B cell (primary cell): ENCODE data around the gene SEPSECS. TPM values are rescaled to one million over a fixed set of nuclear protein-coding genes. Genes with fewer than 3 reads are reported as not detected.

Experiments
- ATAC-seq: fragments of 200-7000 bp; cut with Tn5 transposase; one replicate; pipeline ENCODE4 v1.10.0; 2021; ENCODE audit warnings: low read depth, mild to moderate bottlenecking, moderate number of reproducible peaks, moderate library complexity
- CTCF ChIA-PET: fragments of 350-600 bp; sonication (Branson Sonifier 250); formaldehyde crosslinking; loops from one replicate; lab custom pipeline; 2021; ENCODE audit warnings: antibody characterized with exemption, inconsistent platforms; lab: Charles Lee
- POLR2A ChIA-PET: fragments of 350-600 bp; sonication (Branson Sonifier 250); formaldehyde crosslinking; loops from one replicate; lab custom pipeline; 2021; ENCODE audit warnings: antibody characterized with exemption; lab: Charles Lee
- DNase-seq: peaks from one replicate; pipeline ENCODE4 v3.0.0; 2013
- H2AFZ ChIP-seq: 2 replicates; pipeline ENCODE4 v1.6.1; 2012; ENCODE audit warnings: mild to moderate bottlenecking, low read depth, low read length; ENCODE audit not compliant: insufficient read depth, poor library complexity, severe bottlenecking
- H3K27ac ChIP-seq, 2 donors: 1 replicate in 1 of 2; 2 replicates in 1 of 2; pipeline ENCODE4 v1.5.1; 2012 to 2013; ENCODE audit warnings: low read length in 2 of 2, mild to moderate bottlenecking in 2 of 2, moderate library complexity in 1 of 2
- H3K27me3 ChIP-seq, 4 experiments: fragments of 200-600 bp in 1 of 4; sonication (generic) in 1 of 4; replicated peaks in 1 of 4; 1 replicate in 2 of 4; 2 replicates in 2 of 4; pipeline versions ENCODE4 v1.6.1 to v1.7.0; 2013 to 2016; ENCODE audit warnings: low read length in 3 of 4, mild to moderate bottlenecking in 2 of 4, mixed read lengths in 1 of 4, moderate library complexity in 1 of 4; ENCODE audit not compliant: insufficient read depth in 4 of 4, control insufficient read depth in 3 of 4; ENCODE audit errors: control extremely low read depth in 1 of 4
- H3K36me3 ChIP-seq, 2 experiments: replicated peaks in 1 of 2; 1 replicate in 1 of 2; 2 replicates in 1 of 2; pipeline versions ENCODE4 v1.6.1 to v1.7.1; 2013; ENCODE audit warnings: low read length in 1 of 2; ENCODE audit not compliant: insufficient read depth in 2 of 2, control insufficient read depth in 1 of 2; ENCODE audit errors: control extremely low read depth in 1 of 2, extremely low read depth in 1 of 2
- H3K4me1 ChIP-seq, 2 donors: fragments of 200-600 bp in 1 of 2; sonication (generic) in 1 of 2; 1 replicate in 1 of 2; 2 replicates in 1 of 2; pipeline versions ENCODE4 v1.5.1 to v1.6.1; 2013 to 2017; ENCODE audit warnings: low read length in 2 of 2; ENCODE audit not compliant: control insufficient read depth in 2 of 2, insufficient read depth in 2 of 2
- H3K4me2 ChIP-seq: replicated peaks from 2 replicates; pipeline ENCODE3; 2012; ENCODE audit warnings: mild to moderate bottlenecking, low read depth, low read length; ENCODE audit not compliant: poor library complexity, severe bottlenecking
- H3K4me3 ChIP-seq, 5 experiments: fragments of 200-600 bp in 1 of 5; sonication (generic) in 1 of 5; 1 replicate in 3 of 5; 2 replicates in 2 of 5; pipeline versions ENCODE4 v1.5.1 to v1.7.0; 2011 to 2016; ENCODE audit warnings: low read length in 4 of 5, mild to moderate bottlenecking in 4 of 5, low read depth in 2 of 5, control low read depth in 1 of 5, moderate library complexity in 1 of 5; ENCODE audit not compliant: insufficient read depth in 1 of 5; ENCODE audit errors: control extremely low read depth in 1 of 5, extremely low read depth in 1 of 5
- H3K79me2 ChIP-seq: fragments of 200-600 bp; sonication (generic); one replicate; pipeline ENCODE4 v1.6.0; 2016; ENCODE audit warnings: low read length; ENCODE audit not compliant: control insufficient read depth, insufficient read depth
- H3K9ac ChIP-seq: fragments of 200-600 bp; sonication (generic); 2 replicates; pipeline ENCODE4 v1.6.1; 2017; ENCODE audit warnings: mild to moderate bottlenecking, low read length, moderate library complexity
- H3K9me3 ChIP-seq, 3 donors: one replicate each; pipeline versions ENCODE4 v1.6.1 to v1.7.1; 2013; ENCODE audit warnings: low read length in 2 of 3; ENCODE audit not compliant: control insufficient read depth in 2 of 3, insufficient read depth in 1 of 3; ENCODE audit errors: control extremely low read depth in 1 of 3
- H4K20me1 ChIP-seq: 2 replicates; pipeline ENCODE4 v1.6.0; 2012; ENCODE audit warnings: mild to moderate bottlenecking, low read length; ENCODE audit not compliant: insufficient read depth, control insufficient read depth, poor library complexity, severe bottlenecking
- H3K27ac Mint-ChIP-seq: one replicate; pipeline ENCODE4 v1.8.0; 2021; ENCODE audit warnings: mixed read lengths
- H3K27me3 Mint-ChIP-seq: one replicate; pipeline ENCODE4 v1.8.0; 2021; ENCODE audit warnings: mixed read lengths
- H3K4me1 Mint-ChIP-seq: one replicate; pipeline ENCODE4 v1.8.0; 2021; ENCODE audit warnings: mixed read lengths
- H3K4me3 Mint-ChIP-seq: one replicate; pipeline ENCODE4 v1.8.0; 2021; ENCODE audit warnings: mixed read lengths
- H3K9me3 Mint-ChIP-seq: one replicate; pipeline ENCODE4 v1.8.0; 2022; ENCODE audit warnings: mixed read lengths; ENCODE audit not compliant: insufficient read depth
- EZH2 ChIP-seq: IDR thresholded peaks from 2 replicates; pipeline ENCODE4 v1.6.1; 2012; ENCODE audit warnings: borderline replicate concordance, low read depth, mild to moderate bottlenecking, moderate library complexity, low read length; ENCODE audit not compliant: insufficient read depth, poor library complexity, severe bottlenecking
- WGBS: methylation state at CpG from one replicate; pipeline ENCODE4 v1.1.5; 2013; ENCODE audit warnings: missing lambda C conversion rate; ENCODE audit not compliant: insufficient coverage; 5-methylcytosine and 5-hydroxymethylcytosine counted together
- intact Hi-C: fragments of 100-400 bp; cut with micrococcal nuclease; formaldehyde crosslinking; loops from one replicate; pipeline ENCODE4 v1.10.0; 2022
- polyA plus RNA-seq: library from polyadenylated mRNA; depleted of rRNA; stranded (reverse); fragments of >200 nt; gene quantifications from 2 replicates; pipeline ENCODE4 v1.2.3, GENCODE V29; 2012
- total RNA-seq, 2 donors: library from RNA; stranded (reverse); fragments of 120-200 nt in 1 of 2; gene quantifications; 1 replicate in 1 of 2; 2 replicates in 1 of 2; pipeline versions ENCODE4 v1.2.3 to v1.2.4, GENCODE V29; 2013 to 2022
- TF ChIP-seq, protein P1 (sequence below): fragments of 200-600 bp; IDR thresholded peaks from one replicate; pipeline ENCODE4 v1.8.0; 2022; ENCODE audit warnings: antibody characterized with exemption, mild to moderate bottlenecking

The SEPSECS gene
- total and polyA plus RNA-seq, 2 donors (not counting 1 experiment from before 2014, with no cell fraction given): 6.2 to 17.0 TPM

DNA sequence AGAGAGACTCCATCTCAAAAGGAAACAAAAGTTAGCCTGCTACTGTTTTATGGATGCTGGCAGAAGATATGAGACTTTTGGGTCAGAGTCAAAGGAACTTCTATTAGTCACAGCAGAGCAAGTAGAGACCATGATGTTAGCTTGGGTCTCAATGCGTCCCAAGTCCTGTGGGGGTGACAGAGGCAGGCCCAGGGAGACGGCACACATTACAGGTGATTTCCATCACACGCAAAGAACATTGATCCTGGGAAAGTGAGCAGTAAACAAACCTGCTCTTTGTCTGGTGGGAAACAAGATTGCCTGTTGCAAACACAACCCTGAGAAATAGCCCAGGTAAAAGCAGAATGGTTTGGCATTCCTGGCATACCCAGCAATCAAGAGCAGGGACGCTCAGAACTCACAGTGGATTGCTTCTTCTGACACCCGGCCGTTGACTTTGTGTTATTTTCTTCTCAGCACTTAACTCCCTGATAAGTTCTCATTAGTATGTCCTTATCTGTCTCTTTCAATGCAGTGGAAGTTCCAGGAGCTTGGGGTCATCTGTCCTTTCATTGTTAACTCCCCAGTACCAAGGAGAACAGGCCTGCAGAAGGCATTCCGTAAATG, 78.3 kb downstream of the SEPSECS start:
- no peak overlapping the region for H3K4me3 Mint-ChIP-seq
- TF ChIP-seq EZH2: no peak
- TF ChIP-seq, protein P1, sequence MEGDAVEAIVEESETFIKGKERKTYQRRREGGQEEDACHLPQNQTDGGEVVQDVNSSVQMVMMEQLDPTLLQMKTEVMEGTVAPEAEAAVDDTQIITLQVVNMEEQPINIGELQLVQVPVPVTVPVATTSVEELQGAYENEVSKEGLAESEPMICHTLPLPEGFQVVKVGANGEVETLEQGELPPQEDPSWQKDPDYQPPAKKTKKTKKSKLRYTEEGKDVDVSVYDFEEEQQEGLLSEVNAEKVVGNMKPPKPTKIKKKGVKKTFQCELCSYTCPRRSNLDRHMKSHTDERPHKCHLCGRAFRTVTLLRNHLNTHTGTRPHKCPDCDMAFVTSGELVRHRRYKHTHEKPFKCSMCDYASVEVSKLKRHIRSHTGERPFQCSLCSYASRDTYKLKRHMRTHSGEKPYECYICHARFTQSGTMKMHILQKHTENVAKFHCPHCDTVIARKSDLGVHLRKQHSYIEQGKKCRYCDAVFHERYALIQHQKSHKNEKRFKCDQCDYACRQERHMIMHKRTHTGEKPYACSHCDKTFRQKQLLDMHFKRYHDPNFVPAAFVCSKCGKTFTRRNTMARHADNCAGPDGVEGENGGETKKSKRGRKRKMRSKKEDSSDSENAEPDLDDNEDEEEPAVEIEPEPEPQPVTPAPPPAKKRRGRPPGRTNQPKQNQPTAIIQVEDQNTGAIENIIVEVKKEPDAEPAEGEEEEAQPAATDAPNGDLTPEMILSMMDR: no peak
- no peak overlapping the region for H2AFZ ChIP-seq

GRCh38 chr4:25080571-25080970, 79.7 kb downstream of the SEPSECS start:
- CTCF ChIA-PET: interaction anchor here (0.6 kb wide), 1 partner anchor 1628 kb away, joined by 3 read pairs; no protein-coding TSS in a partner anchor
- Histone ChIP-seq H3K79me2 (no peaks in the 10 kb centered on the region), H3K4me3 (no peak overlapping the region), H3K9ac (no peak overlapping the region), H2AFZ (no peak overlapping the region), H4K20me1 (no peaks in the 10 kb centered on the region), H3K9me3 (no peaks in the 10 kb centered on the region), H3K4me2 (no peak overlapping the region), H3K27me3 (no peaks in the 10 kb centered on the region), H3K4me1 (no peaks in the 10 kb centered on the region), H3K36me3 (no peaks in the 10 kb centered on the region), H3K27ac (no peak overlapping the region)
- no peak for DNase-seq
- H3K27me3 Mint-ChIP-seq: peaks cover 48% of the 10 kb centered on the region
- H3K4me1 Mint-ChIP-seq: no peaks in the 10 kb centered on the region
- no peak overlapping the region for H3K4me3 Mint-ChIP-seq
- WGBS: no CpG with 5 or more reads among the region's 1 CpG
- no peak for TF ChIP-seq EZH2
- TF ChIP-seq, protein P1: no peak
- no peak for ATAC-seq
- no peaks in the 10 kb centered on the region for H3K9me3 Mint-ChIP-seq
- intact Hi-C loops: no loop called here
- no peak overlapping the region for H3K27ac Mint-ChIP-seq
- POLR2A ChIA-PET: no interaction called here

More for the DNA sequence above, 78.3 kb downstream of the SEPSECS start:
- H3K36me3 ChIP-seq: no peaks in the 10 kb centered on the region
- H3K27ac ChIP-seq: no peak overlapping the region
- H4K20me1 ChIP-seq: no peaks in the 10 kb centered on the region
- ChIA-PET CTCF (no interaction called here), POLR2A (no interaction called here)
- no peaks in the 10 kb centered on the region for H3K27me3 ChIP-seq
- no peaks in the 10 kb centered on the region for H3K9me3 ChIP-seq
- H3K27ac Mint-ChIP-seq: no peak overlapping the region
- H3K9me3 Mint-ChIP-seq: no peaks in the 10 kb centered on the region
- H3K79me2 ChIP-seq: no peaks in the 10 kb centered on the region
- H3K4me1 Mint-ChIP-seq: no peaks in the 10 kb centered on the region
- DNase-seq (no peak), ATAC-seq (no peak)
- no peaks in the 10 kb centered on the region for H3K4me1 ChIP-seq
- WGBS: 100% methylated on average over 4 of the region's 7 CpGs
- no peak overlapping the region for H3K4me3 ChIP-seq
- intact Hi-C loops: no loop called here
- no peak overlapping the region for H3K9ac ChIP-seq
- peaks cover 57% of the 10 kb centered on the region for H3K27me3 Mint-ChIP-seq
- no peak overlapping the region for H3K4me2 ChIP-seq
